Measurements from ENCODE around the gene NABP2. TPM values are rescaled to one million over a fixed set of nuclear protein-coding genes. Genes with fewer than 3 reads are reported as not detected.

Gene NABP2
- total RNA-seq, 1 experiment from 2014 or later, result 99.6 TPM

DNA sequence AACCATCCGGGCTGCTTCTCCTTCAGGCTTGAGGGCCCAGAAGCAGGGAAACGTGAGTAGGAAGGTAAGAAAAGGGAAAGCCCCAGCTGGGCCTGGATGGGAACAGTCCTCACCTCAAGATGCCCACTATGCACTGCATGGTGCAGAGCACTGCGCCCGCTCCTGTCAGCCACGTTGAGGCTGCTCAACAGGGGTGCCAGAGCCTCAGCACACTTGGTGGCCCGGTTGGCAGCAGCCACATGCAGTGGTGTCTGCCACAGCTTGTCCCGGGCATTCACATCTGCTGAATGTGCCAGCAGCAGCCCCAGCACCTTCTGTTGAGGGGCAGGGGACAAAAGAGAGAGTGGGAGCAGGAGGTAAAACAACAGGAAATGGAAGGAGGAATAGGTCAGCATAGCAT is 31.5 kb downstream of the NABP2 start:
- Histone ChIP-seq H3K4me1 (ENCODE audit: control insufficient read depth, insufficient read depth, low read length) (peaks cover 10% of the 10 kb centered on the region), H3K27me3 (ENCODE audit: control insufficient read depth, insufficient read depth, low read length) (no peaks in the 10 kb centered on the region), H3K36me3 (ENCODE audit: control insufficient read depth, insufficient read depth, low read length) (peaks cover 15% of the 10 kb centered on the region), H3K27ac (ENCODE audit: low read length) (no peak overlapping the region), H3K4me3 (ENCODE audit: low read depth in 2 of 2, low read length in 2 of 2) (no peak overlapping the region), H3K9me3 (ENCODE audit: control insufficient read depth, insufficient read depth, low read depth, low read length) (no peaks in the 10 kb centered on the region)
- DNase-seq (ENCODE audit: low read depth, low spot score) (no peak), ATAC-seq (no peak)
- TF ChIP-seq SIN3A (IDR thresholded peaks at IDR 0.05; ENCODE audit: borderline replicate concordance, insufficient read depth, low read depth, low read length) (no peak), TCF7L2 (IDR thresholded peaks at IDR 0.05; ENCODE audit: low read depth, low read length) (no peak), POLR2AphosphoS5 (IDR thresholded peaks at IDR 0.05; ENCODE audit: low read depth, low read length) (no peak)
- TF ChIP-seq, protein P1, sequence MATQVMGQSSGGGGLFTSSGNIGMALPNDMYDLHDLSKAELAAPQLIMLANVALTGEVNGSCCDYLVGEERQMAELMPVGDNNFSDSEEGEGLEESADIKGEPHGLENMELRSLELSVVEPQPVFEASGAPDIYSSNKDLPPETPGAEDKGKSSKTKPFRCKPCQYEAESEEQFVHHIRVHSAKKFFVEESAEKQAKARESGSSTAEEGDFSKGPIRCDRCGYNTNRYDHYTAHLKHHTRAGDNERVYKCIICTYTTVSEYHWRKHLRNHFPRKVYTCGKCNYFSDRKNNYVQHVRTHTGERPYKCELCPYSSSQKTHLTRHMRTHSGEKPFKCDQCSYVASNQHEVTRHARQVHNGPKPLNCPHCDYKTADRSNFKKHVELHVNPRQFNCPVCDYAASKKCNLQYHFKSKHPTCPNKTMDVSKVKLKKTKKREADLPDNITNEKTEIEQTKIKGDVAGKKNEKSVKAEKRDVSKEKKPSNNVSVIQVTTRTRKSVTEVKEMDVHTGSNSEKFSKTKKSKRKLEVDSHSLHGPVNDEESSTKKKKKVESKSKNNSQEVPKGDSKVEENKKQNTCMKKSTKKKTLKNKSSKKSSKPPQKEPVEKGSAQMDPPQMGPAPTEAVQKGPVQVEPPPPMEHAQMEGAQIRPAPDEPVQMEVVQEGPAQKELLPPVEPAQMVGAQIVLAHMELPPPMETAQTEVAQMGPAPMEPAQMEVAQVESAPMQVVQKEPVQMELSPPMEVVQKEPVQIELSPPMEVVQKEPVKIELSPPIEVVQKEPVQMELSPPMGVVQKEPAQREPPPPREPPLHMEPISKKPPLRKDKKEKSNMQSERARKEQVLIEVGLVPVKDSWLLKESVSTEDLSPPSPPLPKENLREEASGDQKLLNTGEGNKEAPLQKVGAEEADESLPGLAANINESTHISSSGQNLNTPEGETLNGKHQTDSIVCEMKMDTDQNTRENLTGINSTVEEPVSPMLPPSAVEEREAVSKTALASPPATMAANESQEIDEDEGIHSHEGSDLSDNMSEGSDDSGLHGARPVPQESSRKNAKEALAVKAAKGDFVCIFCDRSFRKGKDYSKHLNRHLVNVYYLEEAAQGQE (IDR thresholded peaks at IDR 0.05; ENCODE audit: insufficient read depth in 1 of 2, low read depth in 2 of 2, low read length in 1 of 2), result no peak
- TF ChIP-seq, protein P2, sequence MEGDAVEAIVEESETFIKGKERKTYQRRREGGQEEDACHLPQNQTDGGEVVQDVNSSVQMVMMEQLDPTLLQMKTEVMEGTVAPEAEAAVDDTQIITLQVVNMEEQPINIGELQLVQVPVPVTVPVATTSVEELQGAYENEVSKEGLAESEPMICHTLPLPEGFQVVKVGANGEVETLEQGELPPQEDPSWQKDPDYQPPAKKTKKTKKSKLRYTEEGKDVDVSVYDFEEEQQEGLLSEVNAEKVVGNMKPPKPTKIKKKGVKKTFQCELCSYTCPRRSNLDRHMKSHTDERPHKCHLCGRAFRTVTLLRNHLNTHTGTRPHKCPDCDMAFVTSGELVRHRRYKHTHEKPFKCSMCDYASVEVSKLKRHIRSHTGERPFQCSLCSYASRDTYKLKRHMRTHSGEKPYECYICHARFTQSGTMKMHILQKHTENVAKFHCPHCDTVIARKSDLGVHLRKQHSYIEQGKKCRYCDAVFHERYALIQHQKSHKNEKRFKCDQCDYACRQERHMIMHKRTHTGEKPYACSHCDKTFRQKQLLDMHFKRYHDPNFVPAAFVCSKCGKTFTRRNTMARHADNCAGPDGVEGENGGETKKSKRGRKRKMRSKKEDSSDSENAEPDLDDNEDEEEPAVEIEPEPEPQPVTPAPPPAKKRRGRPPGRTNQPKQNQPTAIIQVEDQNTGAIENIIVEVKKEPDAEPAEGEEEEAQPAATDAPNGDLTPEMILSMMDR (IDR thresholded peaks at IDR 0.05), result no peak
- in situ Hi-C loops (cut with HindIII; ENCODE audit: low pct_unique_long_range_greater_than_20kb, low sequenced_read_pairs), result no loop called here
- intact Hi-C loops (cut with micrococcal nuclease; ENCODE audit: unreplicated experiment), result no loop called here
- POLR2A ChIA-PET, result no interaction called here
- TSS peak; percentile 68 for BruUV-seq (replicated peaks)
- CTCF ChIA-PET, result no interaction called here

DNA sequence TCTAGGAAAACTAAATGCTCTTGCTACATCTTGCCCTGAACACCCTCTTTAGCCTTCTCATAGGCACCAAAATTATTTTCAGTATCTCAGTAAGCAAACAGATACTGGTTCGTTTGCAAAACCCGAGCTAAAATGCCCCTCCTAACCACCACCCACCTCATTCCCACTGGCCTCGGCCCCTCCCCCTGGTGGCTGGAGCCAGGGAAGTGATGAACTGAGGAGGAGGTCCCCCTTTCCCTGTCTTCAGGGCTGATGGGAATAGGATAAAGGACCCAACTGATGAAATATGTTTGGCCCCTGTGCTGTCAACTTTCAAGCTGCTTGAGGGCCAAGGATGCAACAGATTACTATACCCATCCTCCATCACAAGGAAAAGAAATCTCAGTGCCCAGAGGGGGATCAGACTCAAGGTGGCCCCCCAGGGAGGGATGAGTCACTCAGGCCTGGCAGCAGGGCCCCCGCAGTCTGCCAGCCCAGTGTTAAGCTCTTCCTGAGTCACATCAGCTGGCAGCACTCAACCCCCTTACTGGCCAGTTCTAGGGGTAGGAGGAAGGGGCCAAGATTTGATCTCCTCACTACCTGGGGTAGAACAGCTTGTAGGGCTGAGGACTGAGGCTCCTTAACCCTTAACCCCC is 32.3 kb downstream of the NABP2 start:
- Histone ChIP-seq H3K4me1 (ENCODE audit: control insufficient read depth, insufficient read depth, low read length) (peaks cover 10% of the 10 kb centered on the region), H3K36me3 (ENCODE audit: control insufficient read depth, insufficient read depth, low read length) (peaks cover 15% of the 10 kb centered on the region), H3K4me3 (ENCODE audit: low read depth in 2 of 2, low read length in 2 of 2) (peak overlapping the region in 1 of 2 experiments; percentile 87; a peak in 2 of 4 replicates), H3K9me3 (ENCODE audit: control insufficient read depth, insufficient read depth, low read depth, low read length) (no peaks in the 10 kb centered on the region), H3K27me3 (ENCODE audit: control insufficient read depth, insufficient read depth, low read length) (no peaks in the 10 kb centered on the region), H3K27ac (ENCODE audit: low read length) (peak overlapping the region; percentile 85; the same call in 1 of the 2 replicates)
- ChIA-PET CTCF (no interaction called here), POLR2A (no interaction called here)
- in situ Hi-C loops (cut with HindIII; ENCODE audit: low pct_unique_long_range_greater_than_20kb, low sequenced_read_pairs) (no loop called here), intact Hi-C loops (cut with micrococcal nuclease; ENCODE audit: unreplicated experiment) (no loop called here)
- DNase-seq (ENCODE audit: low read depth, low spot score), result no peak
- no TSS peak for BruUV-seq (replicated peaks)
- ATAC-seq, result no peak
- no peak for TF ChIP-seq TCF7L2 (IDR thresholded peaks at IDR 0.05; ENCODE audit: low read depth, low read length)
- TF ChIP-seq, protein P2 (IDR thresholded peaks at IDR 0.05), result no peak
- TF ChIP-seq POLR2AphosphoS5 (IDR thresholded peaks at IDR 0.05; ENCODE audit: low read depth, low read length), result no peak
- no peak for TF ChIP-seq SIN3A (IDR thresholded peaks at IDR 0.05; ENCODE audit: borderline replicate concordance, insufficient read depth, low read depth, low read length)
- TF ChIP-seq, protein P1 (IDR thresholded peaks at IDR 0.05; ENCODE audit: insufficient read depth in 1 of 2, low read depth in 2 of 2, low read length in 1 of 2), result no peak

Measured in Panc1 (cell line).